Lung (tissue), 16 donors: Measurements from ENCODE around the gene TRIM47. TPM values are rescaled to one million over a fixed set of nuclear protein-coding genes. Genes with fewer than 3 reads are reported as not detected.

Source experiments
- ATAC-seq: fragments of 200-7000 bp; cut with Tn5 transposase; one replicate; pipeline ENCODE4 v1.9.1; 2020; ENCODE audit warnings: moderate number of reproducible peaks; ENCODE audit not compliant: insufficient read depth, low FRiP score
- DNase-seq, 3 donors: peaks; one replicate each; pipeline ENCODE4 v3.0.0-alpha.2; 2013 to 2017
- H3K27ac ChIP-seq, 2 donors: one replicate each; pipeline ENCODE4 v1.5.1; 2013; ENCODE audit warnings: mild to moderate bottlenecking in 2 of 2, moderate library complexity in 2 of 2, control low read depth in 1 of 2, inconsistent platforms in 1 of 2, low read depth in 1 of 2, low read length in 1 of 2
- H3K27me3 ChIP-seq, 3 donors: one replicate each; pipeline ENCODE4 v1.5.1; 2013; ENCODE audit warnings: low read length in 2 of 3; ENCODE audit not compliant: control insufficient read depth in 3 of 3, insufficient read depth in 3 of 3
- H3K36me3 ChIP-seq, 4 donors: one replicate each; pipeline ENCODE4 v1.5.1; 2013; ENCODE audit warnings: low read length in 4 of 4, mild to moderate bottlenecking in 1 of 4, moderate library complexity in 1 of 4; ENCODE audit not compliant: control insufficient read depth in 4 of 4, insufficient read depth in 4 of 4
- H3K4me1 ChIP-seq, 5 donors: one replicate each; pipeline ENCODE4 v1.5.1; 2013; ENCODE audit warnings: low read length in 5 of 5, mild to moderate bottlenecking in 2 of 5, moderate library complexity in 1 of 5; ENCODE audit not compliant: control insufficient read depth in 5 of 5, insufficient read depth in 5 of 5
- H3K4me3 ChIP-seq: one replicate; pipeline ENCODE4 v1.5.1; 2013; ENCODE audit warnings: mild to moderate bottlenecking, control low read depth, moderate library complexity
- H3K9ac ChIP-seq, 2 donors: one replicate each; pipeline ENCODE4 v1.5.1; 2013; ENCODE audit warnings: low read length in 2 of 2, control low read depth in 1 of 2; ENCODE audit not compliant: insufficient read depth in 1 of 2
- H3K9me3 ChIP-seq, 4 donors: one replicate each; pipeline ENCODE4 v1.5.1; 2013; ENCODE audit warnings: low read length in 3 of 4, mild to moderate bottlenecking in 1 of 4, moderate library complexity in 1 of 4; ENCODE audit not compliant: control insufficient read depth in 4 of 4, insufficient read depth in 3 of 4
- WGBS, 2 donors: extraction: QIAGEN DNeasy Blood & Tissue Kit; methylation state at CpG; one replicate each; pipeline ENCODE4 v1.1.7; 2013; 5-methylcytosine and 5-hydroxymethylcytosine counted together
- long read RNA-seq, 5 donors: transcript quantifications; one replicate each; lab custom pipeline, GENCODE V29; 2026
- polyA plus RNA-seq, 2 donors: library from polyadenylated mRNA; stranded (reverse); fragments of 200-250 nt; gene quantifications; one replicate each; pipeline ENCODE4 v1.2.1, GENCODE V29; 2013
- total RNA-seq, 2 donors: library from RNA; depleted of rRNA in 1 of 2; stranded (reverse); fragments of >200 nt in 1 of 2; gene quantifications; one replicate each; pipeline ENCODE4 v1.2.1, GENCODE V29; 2014 to 2021
- TF ChIP-seq, protein P1 (sequence below): IDR thresholded peaks from 2 replicates; pipeline ENCODE4 v1.5.1; 2012; ENCODE audit warnings: mild to moderate bottlenecking; ENCODE audit errors: control extremely low read depth, extremely low read depth
- donor health status: control.
- donor health status: control.
- donor health status: Bipolar disorder and iron deficiency.
- donor health status: healthy.
- donor health status: DM: yes; HTN: yes; CAD: no.

TRIM47 gene, protein sequence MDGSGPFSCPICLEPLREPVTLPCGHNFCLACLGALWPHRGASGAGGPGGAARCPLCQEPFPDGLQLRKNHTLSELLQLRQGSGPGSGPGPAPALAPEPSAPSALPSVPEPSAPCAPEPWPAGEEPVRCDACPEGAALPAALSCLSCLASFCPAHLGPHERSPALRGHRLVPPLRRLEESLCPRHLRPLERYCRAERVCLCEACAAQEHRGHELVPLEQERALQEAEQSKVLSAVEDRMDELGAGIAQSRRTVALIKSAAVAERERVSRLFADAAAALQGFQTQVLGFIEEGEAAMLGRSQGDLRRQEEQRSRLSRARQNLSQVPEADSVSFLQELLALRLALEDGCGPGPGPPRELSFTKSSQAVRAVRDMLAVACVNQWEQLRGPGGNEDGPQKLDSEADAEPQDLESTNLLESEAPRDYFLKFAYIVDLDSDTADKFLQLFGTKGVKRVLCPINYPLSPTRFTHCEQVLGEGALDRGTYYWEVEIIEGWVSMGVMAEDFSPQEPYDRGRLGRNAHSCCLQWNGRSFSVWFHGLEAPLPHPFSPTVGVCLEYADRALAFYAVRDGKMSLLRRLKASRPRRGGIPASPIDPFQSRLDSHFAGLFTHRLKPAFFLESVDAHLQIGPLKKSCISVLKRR
- total RNA-seq (10 to 100 TPM; 23.5 to 78.3 TPM), polyA plus RNA-seq (10 to 100 TPM; 22.9 to 32.4 TPM)
- long read RNA-seq, donor 1, partial matches to known transcripts: 0 of 3 reads
- long read RNA-seq, donor 1, other reads (novel, unspliced or antisense): 0 of 3 reads
- long read RNA-seq, donor 2, partial matches to known transcripts: 0 of 2 reads
- long read RNA-seq, donor 2, other reads (novel, unspliced or antisense): 0 of 2 reads
- long read RNA-seq, donor 3, partial matches to known transcripts: 0 of 2 reads
- long read RNA-seq, donor 3, other reads (novel, unspliced or antisense): 0 of 2 reads
- long read RNA-seq, donor 4, partial matches to known transcripts: 0 of 1 reads
- long read RNA-seq, donor 4, other reads (novel, unspliced or antisense): 0 of 1 reads
- long read RNA-seq, donor 5, transcript TRIM47-201 (6 exons, 2,266 nt): major isoform, 8 of 8 reads
- long read RNA-seq, donor 5, partial matches to known transcripts: 0 of 8 reads
- long read RNA-seq, donor 5, other reads (novel, unspliced or antisense): 0 of 8 reads

DNA sequence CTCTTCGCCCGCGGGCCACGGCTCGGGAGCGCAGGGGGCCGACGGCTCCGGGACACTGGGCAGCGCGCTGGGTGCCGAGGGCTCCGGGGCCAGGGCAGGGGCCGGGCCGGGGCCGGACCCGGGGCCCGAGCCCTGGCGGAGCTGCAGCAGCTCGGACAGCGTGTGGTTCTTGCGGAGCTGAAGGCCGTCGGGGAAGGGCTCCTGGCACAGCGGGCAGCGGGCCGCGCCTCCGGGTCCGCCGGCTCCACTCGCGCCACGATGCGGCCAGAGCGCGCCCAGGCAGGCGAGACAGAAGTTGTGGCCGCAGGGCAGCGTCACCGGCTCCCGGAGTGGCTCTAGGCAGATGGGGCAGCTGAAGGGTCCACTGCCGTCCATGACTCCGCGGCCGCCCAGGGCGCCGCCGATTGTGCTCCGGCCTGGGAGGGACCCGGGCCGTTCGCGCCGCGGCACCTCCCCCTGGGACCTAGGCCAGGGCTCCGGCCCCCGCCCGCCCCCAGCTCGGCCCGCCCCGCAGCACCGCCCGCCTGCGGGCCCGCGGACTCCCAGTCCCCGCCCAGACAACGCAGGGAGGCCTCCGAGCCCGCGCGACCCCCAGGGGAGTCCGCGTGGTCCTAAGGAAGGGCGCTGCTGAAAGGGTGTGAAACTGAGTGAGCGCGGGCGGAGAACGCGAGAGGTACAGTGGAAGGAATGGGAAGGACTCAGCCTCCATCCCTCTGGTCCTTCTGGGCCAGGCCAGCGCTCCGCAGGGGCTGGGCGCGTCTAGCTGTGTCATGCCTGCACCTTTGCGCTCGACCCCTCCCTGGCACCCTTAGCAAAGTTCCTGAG is at the start of gene TRIM47:
Gene TRIM47 (minus strand): TSS at position 408 of the 825 bp plus-strand sequence. CDS start 33 bp downstream, at position 375.
- H3K9ac ChIP-seq: peak within 1 kb of the TSS in 1 of 2 donors; percentile 40
- DNase-seq: peak; percentile 90 to 92 (median 92)
- 0 to 1% methylated on average over 77 to 87 of the region's 87 CpGs for WGBS, 2 donors
- ATAC-seq: peak; percentile 64
- peaks cover 0 to 25% (median 13%) of the 10 kb centered on the region in 5 donors for H3K4me1 ChIP-seq
- TF ChIP-seq, protein P1, sequence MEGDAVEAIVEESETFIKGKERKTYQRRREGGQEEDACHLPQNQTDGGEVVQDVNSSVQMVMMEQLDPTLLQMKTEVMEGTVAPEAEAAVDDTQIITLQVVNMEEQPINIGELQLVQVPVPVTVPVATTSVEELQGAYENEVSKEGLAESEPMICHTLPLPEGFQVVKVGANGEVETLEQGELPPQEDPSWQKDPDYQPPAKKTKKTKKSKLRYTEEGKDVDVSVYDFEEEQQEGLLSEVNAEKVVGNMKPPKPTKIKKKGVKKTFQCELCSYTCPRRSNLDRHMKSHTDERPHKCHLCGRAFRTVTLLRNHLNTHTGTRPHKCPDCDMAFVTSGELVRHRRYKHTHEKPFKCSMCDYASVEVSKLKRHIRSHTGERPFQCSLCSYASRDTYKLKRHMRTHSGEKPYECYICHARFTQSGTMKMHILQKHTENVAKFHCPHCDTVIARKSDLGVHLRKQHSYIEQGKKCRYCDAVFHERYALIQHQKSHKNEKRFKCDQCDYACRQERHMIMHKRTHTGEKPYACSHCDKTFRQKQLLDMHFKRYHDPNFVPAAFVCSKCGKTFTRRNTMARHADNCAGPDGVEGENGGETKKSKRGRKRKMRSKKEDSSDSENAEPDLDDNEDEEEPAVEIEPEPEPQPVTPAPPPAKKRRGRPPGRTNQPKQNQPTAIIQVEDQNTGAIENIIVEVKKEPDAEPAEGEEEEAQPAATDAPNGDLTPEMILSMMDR: no peak
- H3K9me3 ChIP-seq: no peaks in the 10 kb centered on the region
- H3K27me3 ChIP-seq: no peaks in the 10 kb centered on the region
- H3K4me3 ChIP-seq: peak within 1 kb of the TSS; percentile 58
- peaks cover 0 to 11% (median 7%) of the 10 kb centered on the region in 4 donors for H3K36me3 ChIP-seq
- H3K27ac ChIP-seq: peak within 1 kb of the TSS; percentile 93 to 94

DNA sequence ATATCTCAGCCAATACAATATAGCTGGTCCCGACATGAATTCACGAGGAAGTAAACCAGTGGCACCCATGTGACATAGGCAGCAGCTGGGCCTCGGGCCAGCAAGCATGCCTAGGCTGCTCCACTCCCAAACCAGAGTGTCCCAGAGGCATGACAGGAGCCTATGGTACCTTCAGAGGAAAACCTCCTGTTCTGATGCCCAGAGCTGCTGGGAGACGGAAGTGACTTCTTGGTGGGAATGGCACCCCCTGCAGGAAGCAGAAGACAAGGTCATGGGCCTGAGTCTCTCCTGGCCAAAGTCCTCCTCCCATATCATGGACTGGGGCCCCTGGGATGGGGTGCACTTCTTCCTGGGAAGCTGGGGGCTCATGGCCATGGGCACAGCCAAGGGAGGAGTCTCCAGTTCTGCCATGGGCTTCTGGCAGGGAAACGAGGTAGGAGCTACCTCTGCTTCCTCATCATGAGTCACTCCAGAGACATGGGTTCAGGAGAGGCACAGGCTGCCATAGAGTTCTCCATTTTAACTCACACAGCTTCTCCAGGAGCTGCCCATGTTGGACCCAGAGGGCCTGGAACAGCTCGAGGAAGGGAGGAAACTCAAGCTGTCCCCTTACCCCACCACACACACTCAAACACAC is 49.0 kb upstream of the TRIM47 start:
- TF ChIP-seq, protein P1: peak; percentile 2
- DNase-seq: peak in 2 of 3 donors; percentile 25 to 37
- Histone ChIP-seq H3K4me3 (no peak overlapping the region), H3K27ac (no peak overlapping the region), H3K27me3 (no peaks in the 10 kb centered on the region), H3K36me3 (peaks cover 0 to 1% (median 0%) of the 10 kb centered on the region in 4 donors), H3K9ac (peak overlapping the region in 1 of 2 donors; percentile 17), H3K9me3 (no peaks in the 10 kb centered on the region), H3K4me1 (no peaks in the 10 kb centered on the region)
- WGBS, 2 donors: 46 to 52% methylated on average over 6 of the region's 6 CpGs
- ATAC-seq: peak; percentile 85

DNA sequence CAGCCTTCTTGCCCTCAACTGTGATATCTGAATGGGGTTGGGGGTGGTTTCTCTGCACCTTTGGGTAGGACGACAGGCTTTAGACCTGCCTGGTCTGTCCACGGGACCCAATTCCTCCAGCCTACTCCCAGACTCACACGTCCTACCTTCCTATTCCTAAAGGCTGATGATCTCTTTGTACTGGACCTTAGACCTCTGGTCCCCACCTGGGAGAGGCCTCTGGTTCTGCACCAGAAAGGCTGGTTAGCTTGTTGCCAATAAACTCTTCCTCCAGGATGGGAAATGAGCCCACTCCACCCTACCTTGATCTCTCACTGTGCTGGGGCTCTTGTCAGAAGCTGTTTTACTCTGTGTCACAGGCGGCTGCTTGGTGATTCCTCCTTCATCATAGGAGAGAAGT is 48.1 kb upstream of the TRIM47 start:
- H3K4me1 ChIP-seq: no peaks in the 10 kb centered on the region
- no peak for DNase-seq
- H3K9ac ChIP-seq: no peak overlapping the region
- no peak for ATAC-seq
- H3K4me3 ChIP-seq: no peak overlapping the region
- WGBS, 2 donors: 96 to 97% methylated on average over 4 of the region's 4 CpGs
- no peaks in the 10 kb centered on the region for H3K27me3 ChIP-seq
- TF ChIP-seq, protein P1: no peak
- H3K36me3 ChIP-seq: no peaks in the 10 kb centered on the region
- H3K9me3 ChIP-seq: no peaks in the 10 kb centered on the region
- no peak overlapping the region for H3K27ac ChIP-seq
